GM18502 (cell line): ENCODE data around the gene SLCO1B3.
A peak's percentile ranks its signal among the peaks of the same experiment; 100 is the strongest.

Source experiments
- ATAC-seq: cut with Tn5 transposase; IDR thresholded peaks from one replicate; pipeline ENCODE4 v1.9.1; 2021; ENCODE audit warnings: mild to moderate bottlenecking; ENCODE audit not compliant: unreplicated experiment, poor library complexity

SLCO1B3 gene

DNA sequence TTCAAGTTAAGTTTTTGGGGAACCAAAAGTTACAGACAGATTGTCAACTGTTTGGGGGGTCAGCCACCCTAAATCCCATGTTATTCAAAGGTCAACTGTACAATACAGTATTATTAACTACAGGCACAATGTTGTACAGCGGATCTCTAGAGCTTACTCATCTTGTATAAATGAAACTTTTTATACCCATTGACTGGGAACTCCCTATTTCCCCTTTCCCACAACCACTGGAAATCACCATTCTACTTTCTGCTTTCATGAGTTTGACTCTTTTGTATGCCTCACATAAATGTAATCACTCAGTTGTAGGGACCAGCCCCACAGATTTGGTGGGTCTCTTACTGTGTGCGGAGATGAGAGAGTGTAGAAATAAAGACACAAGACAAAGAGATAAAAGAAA lies 57.8 kb downstream of the SLCO1B3 start:
- ATAC-seq: no peak

DNA sequence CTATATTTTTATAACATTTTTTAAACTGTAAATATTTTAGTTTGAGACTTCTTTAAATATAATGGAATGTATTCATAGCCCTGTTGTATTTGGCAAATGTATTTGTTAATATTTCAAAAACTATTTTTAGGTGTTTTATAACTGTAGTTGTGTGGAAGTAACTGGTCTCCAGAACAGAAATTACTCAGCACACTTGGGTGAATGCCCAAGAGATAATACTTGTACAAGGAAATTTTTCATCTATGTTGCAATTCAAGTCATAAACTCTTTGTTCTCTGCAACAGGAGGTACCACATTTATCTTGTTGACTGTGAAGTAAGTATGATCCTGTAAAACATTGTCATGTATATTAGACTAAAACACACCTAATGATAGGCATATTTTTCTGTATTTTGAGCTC lies 72.8 kb downstream of the SLCO1B3 start:
- ATAC-seq: no peak

DNA sequence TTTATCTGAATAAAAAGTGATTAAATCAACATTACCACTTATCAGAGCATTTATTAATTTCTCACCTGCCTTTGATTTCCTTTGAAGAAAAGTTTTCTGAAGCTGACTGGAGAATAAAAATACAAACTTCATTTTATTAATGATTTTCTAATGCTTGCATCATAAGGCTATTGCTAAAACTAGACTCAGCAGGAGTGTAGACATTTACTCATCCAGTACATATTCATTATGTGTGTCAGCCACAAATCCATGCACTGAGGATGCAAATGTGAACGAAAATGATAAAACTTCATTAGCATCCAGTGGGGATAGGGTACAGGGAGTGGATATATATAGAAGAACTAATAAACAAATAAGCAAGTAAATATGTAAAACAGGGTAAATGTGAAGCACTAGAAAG lies 74.6 kb downstream of the SLCO1B3 start:
- ATAC-seq: no peak

DNA sequence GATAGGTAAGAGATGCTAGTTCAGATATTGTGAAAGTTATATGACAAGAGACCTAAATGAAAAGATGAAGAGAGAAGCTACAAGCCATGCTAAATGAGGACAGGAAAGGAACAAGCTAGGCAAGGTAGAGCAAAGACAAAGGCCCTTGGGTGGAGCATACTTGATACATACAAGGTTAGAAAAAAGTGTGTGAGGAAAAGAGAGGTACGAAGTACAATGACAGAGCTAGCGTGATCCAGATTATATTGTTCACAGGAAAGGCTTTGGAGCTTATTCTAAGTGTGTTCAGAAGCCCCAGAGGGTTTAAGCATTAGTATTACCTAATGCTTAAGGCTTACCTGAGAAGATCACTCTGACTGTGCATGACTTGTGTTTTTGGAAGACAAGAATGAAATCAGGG lies 75.0 kb downstream of the SLCO1B3 start:
- ATAC-seq: no peak

- no peak for ATAC-seq
Observed at GRCh38 chr12:20917269-20917668, 106.8 kb downstream of the SLCO1B3 start.

DNA sequence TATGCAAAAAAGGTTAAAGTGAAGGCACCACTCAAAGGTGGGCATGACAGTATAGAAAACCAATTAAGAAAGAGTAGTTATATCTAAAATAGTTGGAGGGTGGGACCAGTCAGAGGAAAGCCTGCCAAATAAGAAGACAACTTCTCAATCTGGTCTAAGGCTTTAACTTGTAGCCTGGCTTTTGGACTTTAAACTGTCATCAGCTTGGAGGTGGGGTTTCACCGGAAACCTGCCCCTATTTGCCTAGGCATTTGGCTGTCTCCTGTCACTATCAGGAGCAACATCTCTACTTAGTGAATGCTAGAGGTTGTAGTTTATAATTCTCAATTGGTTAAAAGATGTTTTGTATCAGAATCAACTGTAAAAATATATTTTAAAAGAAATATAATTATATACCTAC lies 107.3 kb downstream of the SLCO1B3 start:
- ATAC-seq: no peak

DNA sequence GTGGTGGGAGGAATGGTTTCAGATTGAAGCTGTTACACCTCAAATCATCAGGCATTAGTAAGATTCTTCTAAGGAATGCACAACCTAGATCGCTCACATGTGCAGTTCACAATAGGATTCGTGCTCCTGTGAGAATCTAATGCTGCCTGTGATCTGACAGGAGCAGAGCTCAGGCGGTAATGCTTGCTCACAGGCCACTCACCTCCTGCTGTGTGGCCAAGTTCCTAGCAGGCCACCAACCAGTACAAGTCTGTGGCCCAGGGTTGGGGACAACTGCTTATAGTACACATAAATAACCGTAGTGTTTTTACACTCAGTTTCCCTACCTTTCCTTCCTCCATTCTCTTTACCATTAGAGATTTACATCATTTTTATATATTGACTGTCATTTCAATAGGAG lies 121.4 kb downstream of the SLCO1B3 start:
- no peak for ATAC-seq

DNA sequence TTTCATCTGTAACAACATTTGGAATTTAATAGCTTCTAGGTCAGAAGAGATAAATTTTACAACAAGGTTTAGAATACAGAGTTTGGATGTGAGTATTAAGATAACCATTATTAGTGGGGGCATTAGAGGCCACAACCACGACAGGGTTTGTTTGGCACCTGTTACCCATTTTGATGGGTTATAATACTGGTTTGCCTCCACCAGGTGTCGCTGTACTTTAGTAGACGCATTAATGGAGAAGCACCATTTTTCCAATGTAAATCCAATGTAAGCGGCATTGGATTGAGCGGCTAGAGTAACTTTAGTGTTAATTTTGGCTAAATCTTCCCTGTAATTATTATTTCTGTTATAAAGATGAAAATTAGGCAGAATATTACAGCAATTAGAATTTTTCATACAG lies 136.2 kb downstream of the SLCO1B3 start:
- peak; percentile 61 for ATAC-seq

DNA sequence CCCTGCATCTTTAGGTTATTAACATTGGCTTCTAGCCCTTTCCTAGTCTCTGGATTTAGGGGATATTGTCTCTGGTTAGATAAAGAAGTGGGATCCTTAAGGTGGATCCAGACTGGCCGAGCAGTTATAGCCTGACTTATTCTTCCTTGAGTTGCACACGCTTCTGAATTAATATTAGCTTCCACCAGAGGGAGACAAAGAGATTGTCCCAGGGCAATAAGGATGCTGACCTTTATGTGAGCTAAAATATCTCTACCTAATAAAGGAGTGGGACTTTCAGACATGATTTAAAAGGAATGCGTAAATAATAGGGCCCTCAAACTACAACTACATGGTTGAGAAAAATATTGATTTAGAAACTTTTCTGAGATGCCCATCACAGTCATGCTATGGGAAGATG lies 139.7 kb downstream of the SLCO1B3 start:
- ATAC-seq: peak; percentile 86

GRCh38 chr12:20963303-20963702 lies 152.8 kb downstream of the SLCO1B3 start:
- no peak for ATAC-seq

DNA sequence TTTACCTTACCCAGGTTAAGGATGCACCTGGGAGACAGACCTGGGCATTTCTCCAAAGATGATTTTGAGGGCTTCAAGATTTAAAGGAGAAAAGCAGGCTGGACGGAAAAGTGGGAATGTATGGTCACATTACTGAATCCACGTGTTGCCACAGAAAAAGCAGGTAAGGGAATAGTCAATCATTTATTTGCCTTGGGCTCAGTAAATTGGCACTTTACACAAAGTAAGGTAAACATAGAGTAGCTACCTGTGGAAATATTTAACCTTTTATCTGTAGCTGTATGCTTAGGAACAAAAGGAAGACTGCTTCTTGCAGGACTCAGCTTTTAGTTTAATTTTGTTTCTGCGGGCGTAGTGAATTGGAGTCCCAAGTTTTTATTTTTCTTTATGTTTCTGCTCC lies 153.3 kb downstream of the SLCO1B3 start:
- no peak for ATAC-seq
